Measurements from ENCODE around the gene TBR1.

DNA sequence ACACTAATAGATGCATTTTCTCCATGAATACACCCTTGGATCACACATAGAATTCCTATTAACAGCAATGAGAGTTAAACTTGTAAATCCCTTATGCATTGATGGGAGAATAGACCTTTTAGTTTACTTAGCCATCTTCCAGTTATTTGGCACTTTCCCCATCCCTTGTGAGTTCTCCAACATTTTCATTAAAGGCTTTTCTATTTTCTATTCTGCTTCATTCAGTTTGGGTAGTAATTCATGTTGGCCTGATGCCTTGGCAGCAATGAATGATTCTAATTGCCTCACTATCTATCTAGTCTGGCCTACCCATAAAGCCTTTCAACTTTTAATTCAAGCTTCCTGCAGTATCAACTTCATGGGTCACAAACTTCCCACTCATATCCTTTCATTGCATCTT, 32.3 kb downstream of the TBR1 start:
- TF ChIP-seq, protein P1, sequence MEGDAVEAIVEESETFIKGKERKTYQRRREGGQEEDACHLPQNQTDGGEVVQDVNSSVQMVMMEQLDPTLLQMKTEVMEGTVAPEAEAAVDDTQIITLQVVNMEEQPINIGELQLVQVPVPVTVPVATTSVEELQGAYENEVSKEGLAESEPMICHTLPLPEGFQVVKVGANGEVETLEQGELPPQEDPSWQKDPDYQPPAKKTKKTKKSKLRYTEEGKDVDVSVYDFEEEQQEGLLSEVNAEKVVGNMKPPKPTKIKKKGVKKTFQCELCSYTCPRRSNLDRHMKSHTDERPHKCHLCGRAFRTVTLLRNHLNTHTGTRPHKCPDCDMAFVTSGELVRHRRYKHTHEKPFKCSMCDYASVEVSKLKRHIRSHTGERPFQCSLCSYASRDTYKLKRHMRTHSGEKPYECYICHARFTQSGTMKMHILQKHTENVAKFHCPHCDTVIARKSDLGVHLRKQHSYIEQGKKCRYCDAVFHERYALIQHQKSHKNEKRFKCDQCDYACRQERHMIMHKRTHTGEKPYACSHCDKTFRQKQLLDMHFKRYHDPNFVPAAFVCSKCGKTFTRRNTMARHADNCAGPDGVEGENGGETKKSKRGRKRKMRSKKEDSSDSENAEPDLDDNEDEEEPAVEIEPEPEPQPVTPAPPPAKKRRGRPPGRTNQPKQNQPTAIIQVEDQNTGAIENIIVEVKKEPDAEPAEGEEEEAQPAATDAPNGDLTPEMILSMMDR (IDR thresholded peaks at IDR 0.05; ENCODE audit: low read length) = no peak
- TF ChIP-seq EZH2 (IDR thresholded peaks at IDR 0.05; ENCODE audit: borderline replicate concordance, low read length) = no peak
